GM23248 (cell line): ENCODE measurements around the gene SSUH2. TPM values are rescaled to one million over a fixed set of nuclear protein-coding genes. Genes with fewer than 3 reads are reported as not detected.
"Not testable (repeated sequence)": the region's sequence is repeated elsewhere in the genome, so short reads cannot be mapped to it uniquely, and the experiment has no call there.

Experiments used
- DNase-seq: peaks from one replicate; pipeline ENCODE4 v3.0.0-alpha.2; 2015
- H2AFZ ChIP-seq: fragments of 200-600 bp; sonication (generic); 2 replicates; pipeline ENCODE4 v1.6.1; 2016; ENCODE audit warnings: antibody characterized with exemption
- H3F3A ChIP-seq: fragments of 200-600 bp; sonication (generic); 2 replicates; pipeline ENCODE4 v1.6.1; 2016; ENCODE audit warnings: mild to moderate bottlenecking, antibody characterized with exemption, mixed run types; ENCODE audit not compliant: insufficient read depth
- H3K27ac ChIP-seq: fragments of 200-600 bp; sonication (generic); 2 replicates; pipeline ENCODE4 v1.5.1; 2016; ENCODE audit warnings: mild to moderate bottlenecking
- H3K27me3 ChIP-seq: fragments of 200-600 bp; sonication (generic); replicated peaks from 2 replicates; pipeline ENCODE4 v1.6.1; 2016; ENCODE audit warnings: mild to moderate bottlenecking; ENCODE audit not compliant: insufficient read depth
- H3K36me3 ChIP-seq: fragments of 200-600 bp; sonication (generic); 2 replicates; pipeline ENCODE4 v1.6.1; 2016; ENCODE audit warnings: low read depth, mild to moderate bottlenecking
- H3K4me1 ChIP-seq: fragments of 200-600 bp; sonication (generic); 2 replicates; pipeline ENCODE4 v1.6.1; 2016; ENCODE audit warnings: mild to moderate bottlenecking; ENCODE audit not compliant: insufficient read depth
- H3K4me2 ChIP-seq: fragments of 200-600 bp; sonication (generic); one replicate; pipeline ENCODE4 v1.6.1; 2016; ENCODE audit warnings: mild to moderate bottlenecking; ENCODE audit not compliant: unreplicated experiment
- H3K4me3 ChIP-seq: fragments of 200-600 bp; sonication (generic); 2 replicates; pipeline ENCODE4 v1.5.1; 2016; ENCODE audit warnings: mild to moderate bottlenecking
- H3K79me2 ChIP-seq: fragments of 200-600 bp; sonication (generic); 2 replicates; pipeline ENCODE4 v1.6.1; 2016; ENCODE audit warnings: mild to moderate bottlenecking; ENCODE audit not compliant: insufficient read depth
- H3K9ac ChIP-seq: fragments of 200-600 bp; sonication (generic); 2 replicates; pipeline ENCODE4 v1.6.1; 2016; ENCODE audit warnings: mild to moderate bottlenecking
- H3K9me2 ChIP-seq: fragments of 200-600 bp; sonication (generic); 2 replicates; pipeline ENCODE4 v1.6.1; 2016; ENCODE audit warnings: mixed run types, mild to moderate bottlenecking, moderate library complexity; ENCODE audit not compliant: insufficient read depth
- H3K9me3 ChIP-seq: fragments of 200-600 bp; sonication (generic); one replicate; pipeline ENCODE4 v1.6.1; 2017; ENCODE audit warnings: low read depth
- H4K20me1 ChIP-seq: fragments of 200-600 bp; sonication (generic); 2 replicates; pipeline ENCODE4 v1.6.0; 2016; ENCODE audit not compliant: insufficient read depth
- EZH2 ChIP-seq: fragments of 200-600 bp; sonication (generic); IDR thresholded peaks from 2 replicates; pipeline ENCODE4 v1.6.1; 2018; ENCODE audit warnings: antibody characterized with exemption, mild to moderate bottlenecking; ENCODE audit not compliant: insufficient read depth, poor library complexity, severe bottlenecking
- EZH2phosphoT487 ChIP-seq: fragments of 200-600 bp; sonication (generic); IDR thresholded peaks from 2 replicates; pipeline ENCODE4 v1.6.1; 2018; ENCODE audit warnings: antibody characterized with exemption, moderate library complexity, mild to moderate bottlenecking, low read depth; ENCODE audit not compliant: insufficient read depth
- WGBS, 2 experiments: methylation state at CpG; one replicate each; pipeline ENCODE4 v1.1.6; 2015 to 2017; ENCODE audit warnings: low lambda C conversion rate in 2 of 2, low coverage in 1 of 2; ENCODE audit errors: missing lambda C conversion rate in 2 of 2; 5-methylcytosine and 5-hydroxymethylcytosine counted together
- in situ Hi-C: fragments of 300-500 bp; cut with MboI; formaldehyde crosslinking; loops from 2 replicates; pipeline ENCODE4 v1.15.0; 2020
- polyA plus RNA-seq: library from polyadenylated mRNA; unstranded; fragments of >200 nt; fragmentation: Nextera tagmentation; extraction: Ambion mirVana; gene quantifications from 2 replicates; pipeline ENCODE4 v1.2.1, GENCODE V29; 2016
- total RNA-seq: library from RNA; depleted of rRNA; stranded (reverse); fragments of >200 nt; shearing (Covaris generic); gene quantifications from 2 replicates; pipeline ENCODE4 v1.2.3, GENCODE V29; 2014

The SSUH2 gene
- total and polyA plus RNA-seq, 2 experiments from 2014 or later, result 0.18 to 0.76 TPM

GRCh38 chr3:8681349-8681748 is 36.8 kb upstream of the SSUH2 start:
- no peak overlapping the region for H2AFZ ChIP-seq
- no peak overlapping the region for H3K4me3 ChIP-seq
- no peaks in the 10 kb centered on the region for H3K9me3 ChIP-seq
- WGBS, 2 experiments, result 45 to 71% methylated on average over 4 to 20 of the region's 22 CpGs
- H3K27me3 ChIP-seq, result no peaks in the 10 kb centered on the region
- H3K27ac ChIP-seq, result no peak overlapping the region
- DNase-seq, result no peak
- no peak overlapping the region for H3K4me2 ChIP-seq
- no peaks in the 10 kb centered on the region for H3K79me2 ChIP-seq
- H3K36me3 ChIP-seq, result no peaks in the 10 kb centered on the region
- no peak overlapping the region for H3K9ac ChIP-seq
- H3K4me1 ChIP-seq, result no peaks in the 10 kb centered on the region
- H3K9me2 ChIP-seq, result no peaks in the 10 kb centered on the region
- no peaks in the 10 kb centered on the region for H4K20me1 ChIP-seq
- in situ Hi-C loops, result no loop called here
- H3F3A ChIP-seq, result no peaks in the 10 kb centered on the region
- no peak for TF ChIP-seq EZH2phosphoT487
- TF ChIP-seq EZH2, result no peak

GRCh38 chr3:8679817-8680553 is 35.4 kb upstream of the SSUH2 start:
- WGBS, 2 experiments, result 64 to 65% methylated on average over 13 of the region's 13 CpGs
- H3F3A ChIP-seq, H3K4me1 ChIP-seq, H3K27ac ChIP-seq, in situ Hi-C loops, H3K27me3 ChIP-seq, H3K36me3 ChIP-seq, H3K4me3 ChIP-seq, H3K9me2 ChIP-seq, H4K20me1 ChIP-seq, H2AFZ ChIP-seq, H3K79me2 ChIP-seq, H3K9me3 ChIP-seq, H3K9ac ChIP-seq, H3K4me2 ChIP-seq: not testable (repeated sequence)
- peak; percentile 22 for DNase-seq

DNA sequence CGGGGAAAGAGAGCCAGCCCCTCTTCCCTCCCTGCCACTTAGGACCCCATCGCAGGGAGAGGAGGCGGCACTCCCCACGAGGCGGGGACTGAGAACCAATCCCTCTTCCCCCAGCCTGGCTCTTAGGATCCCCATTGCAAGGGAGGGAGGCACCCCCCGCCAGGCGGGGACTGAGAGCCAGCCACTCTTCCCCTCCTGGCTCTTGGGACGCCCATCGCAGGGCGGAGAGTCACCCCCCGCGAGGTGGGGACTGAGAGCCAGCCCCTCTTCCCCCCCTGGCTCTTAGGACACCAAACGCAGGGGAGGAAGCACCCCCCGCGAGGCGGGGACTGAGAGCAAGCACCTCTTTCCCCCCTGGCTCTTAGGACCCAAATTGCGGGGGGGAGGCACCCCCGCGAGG is 34.2 kb upstream of the SSUH2 start:
- Histone ChIP-seq H3K9ac (no peak overlapping the region), H3K9me3 (no peaks in the 10 kb centered on the region), H3K79me2 (no peaks in the 10 kb centered on the region), H3K36me3 (no peaks in the 10 kb centered on the region), H2AFZ (no peak overlapping the region), H4K20me1 (no peaks in the 10 kb centered on the region), H3K4me1 (no peaks in the 10 kb centered on the region), H3K27me3 (no peaks in the 10 kb centered on the region), H3K4me3 (no peak overlapping the region), H3K9me2 (no peaks in the 10 kb centered on the region), H3K4me2 (no peak overlapping the region), H3K27ac (no peak overlapping the region), H3F3A (no peaks in the 10 kb centered on the region)
- in situ Hi-C loops, result no loop called here
- no CpG with 5 or more reads among the region's 19 CpGs for WGBS, 2 experiments
- TF ChIP-seq EZH2 (no peak), EZH2phosphoT487 (no peak)
- no peak for DNase-seq

DNA sequence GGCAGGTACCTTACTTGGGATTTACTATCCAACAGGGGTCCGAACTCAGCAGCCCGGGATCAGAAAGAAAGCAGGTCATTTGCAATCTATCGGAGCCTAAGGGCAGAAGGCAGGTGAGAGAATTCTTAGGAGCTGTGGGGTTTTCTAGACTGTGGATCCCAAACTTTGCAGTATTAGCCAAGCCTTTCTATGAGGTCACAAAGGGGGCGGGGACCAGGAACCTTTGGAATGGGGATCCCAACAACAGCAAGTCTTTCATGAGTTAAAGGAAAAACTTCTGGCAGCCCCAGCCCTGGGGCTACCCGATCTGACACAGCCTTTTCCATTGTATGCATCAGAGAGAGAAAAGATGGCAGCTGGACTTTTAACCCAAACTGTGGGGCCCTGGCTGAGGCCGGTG is 32.7 kb upstream of the SSUH2 start:
- H3K27me3 ChIP-seq, H2AFZ ChIP-seq, H3K27ac ChIP-seq, H3K9me3 ChIP-seq, DNase-seq, H3K4me1 ChIP-seq, H3K4me2 ChIP-seq, H3K4me3 ChIP-seq, H3K9ac ChIP-seq, H3K9me2 ChIP-seq, H4K20me1 ChIP-seq, in situ Hi-C loops, H3F3A ChIP-seq, H3K36me3 ChIP-seq, H3K79me2 ChIP-seq: not testable (repeated sequence)
- 62 to 67% methylated on average over 5 to 6 of the region's 6 CpGs for WGBS, 2 experiments

DNA sequence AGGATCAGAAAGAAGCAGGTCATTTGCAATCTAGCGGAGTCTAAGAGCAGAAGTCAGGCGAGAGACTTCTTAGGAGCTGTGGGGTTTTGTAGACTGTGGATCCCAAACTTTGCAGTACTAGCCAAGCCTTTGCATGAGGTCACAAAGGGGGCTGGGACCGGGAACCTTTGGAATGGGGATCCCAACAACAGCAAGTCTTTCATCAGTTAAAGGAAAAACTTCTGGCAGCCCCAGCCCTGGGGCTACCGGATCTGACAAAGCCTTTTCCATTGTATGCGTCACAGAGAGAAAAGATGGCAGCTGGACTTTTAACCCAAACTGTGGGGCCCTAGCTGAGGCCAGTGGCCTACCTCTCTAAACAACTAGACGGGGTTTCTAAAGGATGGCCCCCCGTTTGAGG is 31.0 kb upstream of the SSUH2 start:
- H3K36me3 ChIP-seq, H3K9me3 ChIP-seq, H3F3A ChIP-seq, H3K27me3 ChIP-seq, H3K4me3 ChIP-seq, H3K4me2 ChIP-seq, H3K9ac ChIP-seq, H4K20me1 ChIP-seq, H3K27ac ChIP-seq, DNase-seq, H3K79me2 ChIP-seq, in situ Hi-C loops, H3K9me2 ChIP-seq, H2AFZ ChIP-seq, H3K4me1 ChIP-seq: not testable (repeated sequence)
- 66 to 68% methylated on average over 7 of the region's 7 CpGs for WGBS, 2 experiments
